HG02973 (cell line): ENCODE results near the gene OBSL1.

Experiments used
- ATAC-seq: cut with Tn5 transposase; IDR thresholded peaks from one replicate; pipeline ENCODE4 v1.9.1; 2021; ENCODE audit warnings: moderate library complexity; ENCODE audit not compliant: unreplicated experiment

Gene OBSL1

GRCh38 chr2:219571311-219572236, at the start of gene OBSL1:
Gene OBSL1 (minus strand): TSS chr2:219571539. CDS start chr2:219571232, 307 bp downstream.
- no peak for ATAC-seq

- no peak for ATAC-seq
Measured at GRCh38 chr2:219620546-219620945, 49.2 kb upstream of the OBSL1 start.

DNA sequence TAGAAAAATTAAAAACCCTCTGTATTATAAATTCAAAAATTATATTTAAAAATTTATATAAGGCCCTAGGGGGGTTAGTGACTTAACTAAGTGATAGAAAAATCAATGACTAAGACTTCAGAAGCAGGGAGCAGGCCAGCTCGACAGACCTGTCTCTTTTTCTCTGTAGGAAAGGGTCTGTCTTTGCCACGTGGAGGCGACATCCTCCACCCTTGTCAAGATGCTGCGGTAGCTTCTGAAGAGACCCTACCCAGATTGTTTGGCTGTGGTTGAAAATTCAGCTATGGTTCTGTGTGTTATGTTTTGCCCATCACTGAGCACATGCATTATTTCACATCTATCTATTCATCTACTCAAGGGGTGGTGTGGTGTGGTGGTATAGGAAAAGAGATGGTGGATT, 47.9 kb upstream of the OBSL1 start:
- no peak for ATAC-seq

DNA sequence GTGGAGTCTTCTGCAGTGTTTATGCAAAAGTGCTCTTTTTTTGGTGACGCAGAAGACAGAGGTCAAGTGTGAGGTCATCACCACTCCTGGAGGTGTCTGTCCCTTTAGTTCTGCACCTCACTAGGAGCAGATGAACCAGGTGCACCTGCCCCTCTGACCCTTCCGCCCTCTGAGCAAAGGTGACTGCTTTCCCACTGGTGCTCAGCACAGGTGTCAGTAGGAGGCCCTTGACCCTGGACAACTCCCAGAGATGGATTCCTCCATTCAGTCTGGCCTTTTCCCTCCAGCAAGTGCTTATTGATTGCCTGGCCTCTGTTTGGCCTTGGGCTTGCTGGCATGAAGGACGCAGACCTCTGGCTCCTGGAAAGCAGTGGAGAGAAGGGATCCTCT, 47.4 kb upstream of the OBSL1 start:
- ATAC-seq = no peak

DNA sequence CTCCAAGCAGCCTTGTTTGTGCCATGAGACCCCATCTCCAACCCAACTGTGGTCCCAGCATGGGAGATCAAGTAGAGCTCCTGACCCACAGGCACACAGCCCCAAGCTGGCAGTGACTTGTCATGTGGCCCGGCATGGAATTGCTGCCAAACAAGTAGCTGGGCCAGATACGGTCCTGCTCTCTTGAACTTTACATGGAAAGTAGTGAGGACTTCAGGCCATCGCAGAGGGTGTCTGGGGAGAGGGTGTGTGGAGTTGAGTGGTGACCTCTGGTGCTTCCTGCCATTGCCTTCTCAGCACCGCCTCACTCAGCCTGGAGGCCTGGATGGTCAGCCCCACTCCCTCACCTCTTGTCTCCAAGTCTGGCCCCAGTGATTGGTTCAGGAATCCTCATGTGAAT, 45.2 kb upstream of the OBSL1 start:
- ATAC-seq = no peak

- no peak for ATAC-seq
Measured at GRCh38 chr2:219615894-219616293, 44.6 kb upstream of the OBSL1 start.

DNA sequence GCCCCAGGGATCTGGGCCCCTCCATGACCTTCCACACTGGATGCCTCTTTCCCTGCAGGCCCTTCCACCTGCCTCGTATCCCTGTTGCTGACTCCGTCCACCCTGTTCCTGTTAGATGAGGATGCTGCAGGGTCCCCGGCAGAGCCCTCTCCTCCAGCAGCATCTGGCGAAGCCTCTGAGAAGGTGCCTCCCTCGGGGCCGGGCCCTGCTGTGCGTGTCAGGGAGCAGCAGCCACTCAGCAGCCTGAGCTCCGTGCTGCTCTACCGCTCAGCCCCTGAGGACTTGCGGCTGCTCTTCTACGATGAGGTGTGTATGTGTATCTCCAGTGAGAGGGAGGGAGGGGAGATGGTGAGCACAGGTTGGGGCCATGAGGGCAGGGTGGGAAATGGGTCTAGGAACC, 43.7 kb upstream of the OBSL1 start:
- ATAC-seq = no peak

GRCh38 chr2:219614076-219614860, 42.9 kb upstream of the OBSL1 start:
- ATAC-seq = no peak

- no peak for ATAC-seq
Measured at GRCh38 chr2:219613461-219614070, 42.2 kb upstream of the OBSL1 start.

DNA sequence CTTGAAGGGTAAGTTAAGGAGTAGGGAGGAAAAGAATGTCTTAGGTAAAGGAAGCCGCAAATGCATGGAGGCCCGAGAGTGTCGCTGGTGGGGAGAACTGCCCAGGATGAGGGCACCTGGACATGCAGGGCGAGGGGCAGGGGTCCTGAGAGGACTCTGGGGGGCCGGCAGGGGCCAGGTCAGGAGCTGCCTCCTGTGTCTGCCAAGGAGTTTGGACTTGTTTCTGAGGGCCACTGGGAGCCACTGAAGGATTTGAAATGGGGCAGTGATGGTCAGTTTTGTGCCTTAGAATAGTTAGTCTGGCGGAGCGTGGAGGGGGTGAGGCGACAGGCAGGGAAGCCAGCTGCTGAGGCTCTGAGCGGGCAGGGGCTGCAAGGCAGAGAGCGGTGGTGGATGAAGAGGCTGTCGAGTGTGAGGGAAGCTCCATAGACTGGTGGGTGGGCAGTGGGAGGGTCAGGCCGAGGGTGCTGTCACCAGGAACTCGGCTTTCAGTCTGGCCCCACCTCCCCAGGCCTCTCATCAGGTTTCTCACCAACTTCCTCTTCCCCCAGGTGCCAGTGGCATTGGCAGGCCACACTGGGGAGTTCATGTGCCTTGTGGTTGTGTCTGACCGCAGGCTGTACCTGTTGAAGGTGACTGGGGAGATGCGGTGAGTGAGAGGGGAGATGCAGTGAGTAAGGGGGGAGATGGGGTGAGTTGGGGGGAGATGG, 41.4 kb upstream of the OBSL1 start:
- no peak for ATAC-seq

- ATAC-seq = no peak
Measured at GRCh38 chr2:219611866-219612576, 40.7 kb upstream of the OBSL1 start.

DNA sequence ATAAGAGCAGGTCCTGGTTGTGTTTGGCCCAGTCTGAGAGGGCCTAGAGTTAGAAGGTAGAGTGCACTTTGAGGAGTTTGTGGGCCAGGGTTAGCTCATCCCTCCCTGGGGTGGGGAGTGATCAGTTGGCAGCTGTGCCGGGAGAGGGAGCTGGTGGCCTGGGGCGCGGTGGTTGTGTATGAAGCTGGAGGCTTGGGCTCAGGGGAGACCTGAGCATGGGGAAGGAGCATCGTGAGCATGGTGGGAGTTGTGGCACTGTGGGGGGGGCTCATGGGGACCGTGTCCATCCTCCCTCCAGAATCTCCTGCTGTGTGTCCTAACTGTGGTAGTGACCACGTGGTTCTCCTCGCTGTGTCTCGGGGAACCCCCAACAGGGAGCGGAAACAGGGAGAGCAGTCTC, 40.0 kb upstream of the OBSL1 start:
- no peak for ATAC-seq

DNA sequence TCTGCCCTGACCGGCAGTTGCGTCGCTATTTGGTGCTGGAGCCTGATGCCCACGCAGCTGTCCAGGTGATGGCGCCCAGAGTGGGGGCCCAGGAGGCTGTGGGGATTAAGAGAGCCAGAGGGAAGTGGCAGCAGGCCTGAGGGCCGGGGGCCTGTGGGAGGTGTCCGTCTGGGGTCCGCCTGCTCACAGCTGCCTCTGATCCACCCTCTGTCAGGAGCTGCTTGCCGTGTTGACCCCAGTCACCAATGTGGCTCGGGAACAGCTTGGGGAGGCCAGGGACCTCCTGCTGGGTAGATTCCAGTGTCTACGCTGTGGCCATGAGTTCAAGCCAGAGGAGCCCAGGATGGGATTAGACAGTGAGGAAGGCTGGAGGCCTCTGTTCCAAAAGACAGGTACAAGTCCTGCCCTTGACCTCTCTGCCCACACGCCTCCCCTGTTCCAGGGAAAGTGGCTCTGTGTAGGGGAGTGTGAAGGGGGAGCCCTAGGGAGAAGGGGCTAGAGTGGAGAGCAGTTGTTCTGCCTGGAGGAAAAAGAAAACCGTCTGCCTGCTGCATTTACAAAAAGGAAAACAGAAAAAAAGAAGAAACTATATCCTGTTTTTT, 37.9 kb upstream of the OBSL1 start:
- ATAC-seq = no peak

- no peak for ATAC-seq
Measured at GRCh38 chr2:219608399-219608964, 37.1 kb upstream of the OBSL1 start.

DNA sequence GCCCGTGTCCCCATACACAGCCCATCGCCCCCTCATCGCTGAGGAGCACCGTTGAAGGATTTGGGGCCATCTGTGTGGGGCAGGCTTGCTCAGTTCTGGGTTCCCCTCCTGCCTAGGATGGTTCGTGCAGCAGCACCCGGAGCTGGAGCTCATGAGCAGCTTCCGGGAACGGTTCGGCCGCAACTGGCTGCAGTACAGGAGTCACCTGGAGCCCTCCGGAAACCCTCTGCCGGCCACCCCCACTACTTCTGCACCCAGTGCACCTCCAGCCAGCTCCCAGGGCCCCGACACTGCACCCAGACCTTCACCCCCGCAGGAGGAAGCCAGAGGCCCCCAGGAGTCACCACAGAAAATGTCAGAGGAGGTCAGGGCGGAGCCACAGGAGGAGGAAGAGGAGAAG, 36.6 kb upstream of the OBSL1 start:
- ATAC-seq = no peak

- ATAC-seq = no peak
Measured at GRCh38 chr2:219605607-219605954, 34.2 kb upstream of the OBSL1 start.

- ATAC-seq = no peak
Measured at GRCh38 chr2:219603771-219604170, 32.4 kb upstream of the OBSL1 start.

DNA sequence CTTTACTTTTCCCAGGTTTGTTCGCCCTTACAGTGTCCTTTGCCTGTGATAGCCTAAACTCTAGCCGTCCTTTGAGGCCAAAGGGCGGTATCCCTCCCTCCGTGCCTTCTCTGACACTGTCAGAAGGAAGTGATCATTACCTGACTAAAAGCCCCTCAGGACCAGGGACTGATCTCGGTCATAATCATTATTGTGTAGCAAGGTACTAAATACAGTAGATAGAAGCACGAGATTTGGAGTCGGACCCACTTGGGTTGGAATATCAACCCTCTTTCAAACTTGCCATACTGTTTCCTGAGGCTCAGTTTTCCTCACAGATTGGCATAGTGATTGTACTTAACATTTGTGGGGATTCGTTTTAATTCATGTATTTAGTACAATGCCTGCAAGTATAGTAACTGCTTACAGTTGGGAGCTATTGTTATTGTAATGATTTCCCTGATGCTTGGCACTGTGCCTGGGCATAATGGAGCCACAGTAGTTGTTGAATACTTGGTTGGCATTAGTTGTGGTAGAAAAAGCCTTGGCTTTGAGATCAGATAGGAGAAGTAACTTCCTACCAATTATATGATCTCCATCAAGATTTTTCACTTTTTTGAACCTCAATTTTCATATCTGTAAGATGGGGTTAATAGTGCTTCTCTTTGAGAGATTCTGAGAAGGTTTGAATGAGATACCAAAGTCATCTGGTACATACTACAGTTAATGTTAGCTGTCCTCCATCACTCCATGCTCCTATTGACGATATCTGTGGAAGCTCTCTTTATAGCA, 27.2 kb upstream of the OBSL1 start:
- no peak for ATAC-seq
